Measurements from ENCODE around the gene ACMSD. TPM values are rescaled to one million over a fixed set of nuclear protein-coding genes. Genes with fewer than 3 reads are reported as not detected.

Gene ACMSD
- total and polyA plus RNA-seq, 2 of the 13 experiments (the other 11 are each of a cell fraction or from before 2014, with no cell fraction given), result not detected

GRCh38 chr2:134949981-134950708 is 111.7 kb downstream of the ACMSD start:
- 98% methylated on average over 7 of the region's 7 CpGs for WGBS (ENCODE audit: low lambda C conversion rate)
- TF ChIP-seq THYN1 (CRISPR knock-in tag; IDR thresholded peaks at IDR 0.05; ENCODE audit: borderline replicate concordance, low read depth) (no peak), ZNF33A (CRISPR knock-in tag; IDR thresholded peaks at IDR 0.05; ENCODE audit: borderline replicate concordance) (no peak), ZNF281 (CRISPR knock-in tag; IDR thresholded peaks at IDR 0.05; ENCODE audit: borderline replicate concordance) (no peak), ARNT (IDR thresholded peaks at IDR 0.05) (no peak), ZNF121 (CRISPR knock-in tag; IDR thresholded peaks at IDR 0.05) (no peak), IRF9 (CRISPR knock-in tag; IDR thresholded peaks at IDR 0.05; ENCODE audit: borderline replicate concordance) (no peak), AHDC1 (CRISPR knock-in tag; IDR thresholded peaks at IDR 0.05; ENCODE audit: borderline replicate concordance) (no peak)
- FAIRE-seq (no peak), ATAC-seq (no peak), DNase-seq (ENCODE audit: low spot score) (no peak)
- in situ Hi-C loops (cut with HindIII; ENCODE audit: extremely low pct_ligation_motif_present, low pct_unique_long_range_greater_than_20kb), result no loop called here
- POLR2A ChIA-PET, result no interaction called here
- no peak overlapping the region for H2AFZ ChIP-seq (ENCODE audit: low read length)
- no peak overlapping the region for H3K4me2 ChIP-seq (ENCODE audit: low read depth, low read length)
- no peak overlapping the region for H3K4me3 ChIP-seq (replicated peaks in 1 of 3; ENCODE audit: insufficient read depth in 1 of 3, low read depth in 2 of 3, low read length in 3 of 3)
- H3K36me3 ChIP-seq (replicated peaks in 1 of 2; ENCODE audit: control insufficient read depth in 1 of 2, insufficient read depth in 2 of 2, low read length in 2 of 2), result peaks cover 23 to 89% of the 10 kb centered on the region in 2 experiments
- H3K9me3 ChIP-seq (ENCODE audit: low read length), result no peaks in the 10 kb centered on the region
- intact Hi-C loops (cut with micrococcal nuclease; ENCODE audit: unreplicated experiment), result no loop called here
- no peak overlapping the region for H3K9ac ChIP-seq (ENCODE audit: insufficient read depth, low read depth, low read length)
- no TSS peak for BruUV-seq (replicated peaks)
- H3K27ac ChIP-seq (ENCODE audit: extremely low read length, insufficient read depth, low read length), result no peak overlapping the region
- H3K4me1 ChIP-seq (ENCODE audit: insufficient read depth, low read length), result peaks cover 5% of the 10 kb centered on the region
- H3K27me3 ChIP-seq (ENCODE audit: control insufficient read depth in 1 of 2, insufficient read depth in 2 of 2, low read length in 2 of 2), result no peaks in the 10 kb centered on the region
- peaks cover 2% of the 10 kb centered on the region for H3K79me2 ChIP-seq (ENCODE audit: insufficient read depth, low read length)
- no peaks in the 10 kb centered on the region for H4K20me1 ChIP-seq (ENCODE audit: insufficient read depth, low read length)
- CTCF ChIA-PET (ENCODE audit: low intra/inter-chr PET ratio, low total read pairs), result no interaction called here
